ENCODE data around the gene MARS1.
"Not testable (repeated sequence)": the region's sequence is repeated elsewhere in the genome, so short reads cannot be mapped to it uniquely, and the experiment has no call there.

The MARS1 gene

DNA sequence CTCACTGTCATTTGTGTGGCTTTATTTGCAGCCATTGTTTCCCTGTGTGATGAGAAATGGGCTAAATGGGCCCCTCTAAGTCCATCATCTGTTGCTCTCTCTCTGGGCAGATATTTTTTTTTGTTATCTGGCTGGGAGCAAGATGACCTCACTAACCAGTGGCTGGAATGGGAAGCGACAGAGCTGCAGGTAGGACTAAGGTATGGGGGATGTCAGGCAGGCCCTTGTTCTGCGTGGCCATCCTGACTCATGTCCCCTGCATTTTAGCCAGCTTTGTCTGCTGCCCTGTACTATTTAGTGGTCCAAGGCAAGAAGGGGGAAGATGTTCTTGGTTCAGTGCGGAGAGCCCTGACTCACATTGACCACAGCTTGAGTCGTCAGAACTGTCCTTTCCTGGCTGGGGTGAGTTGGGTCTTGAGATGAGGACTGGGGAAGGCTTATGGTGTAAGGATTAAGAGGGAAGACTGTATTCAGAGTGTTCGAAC lies 1.3 kb downstream of the MARS1 start:
- FAIRE-seq: no peak
- no peak for DNase-seq (ENCODE audit: low spot score)

DNA sequence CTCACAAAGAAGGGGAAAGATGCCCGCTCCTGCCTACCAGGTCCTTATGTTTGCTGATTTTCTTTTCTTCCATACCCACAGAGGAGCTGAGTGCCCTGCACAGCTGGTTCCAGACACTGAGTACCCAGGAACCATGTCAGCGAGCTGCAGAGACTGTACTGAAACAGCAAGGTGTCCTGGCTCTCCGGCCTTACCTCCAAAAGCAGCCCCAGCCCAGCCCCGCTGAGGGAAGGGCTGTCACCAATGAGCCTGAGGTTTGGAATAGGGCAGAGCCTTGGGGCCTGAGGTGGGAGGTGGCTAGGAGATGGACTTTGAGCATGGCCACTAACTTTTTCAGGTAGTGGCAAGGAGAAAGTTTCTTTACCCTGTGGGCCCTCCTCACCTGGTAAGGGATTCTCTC lies 2.3 kb downstream of the MARS1 start:
- no peak for FAIRE-seq
- DNase-seq (ENCODE audit: low spot score): no peak

DNA sequence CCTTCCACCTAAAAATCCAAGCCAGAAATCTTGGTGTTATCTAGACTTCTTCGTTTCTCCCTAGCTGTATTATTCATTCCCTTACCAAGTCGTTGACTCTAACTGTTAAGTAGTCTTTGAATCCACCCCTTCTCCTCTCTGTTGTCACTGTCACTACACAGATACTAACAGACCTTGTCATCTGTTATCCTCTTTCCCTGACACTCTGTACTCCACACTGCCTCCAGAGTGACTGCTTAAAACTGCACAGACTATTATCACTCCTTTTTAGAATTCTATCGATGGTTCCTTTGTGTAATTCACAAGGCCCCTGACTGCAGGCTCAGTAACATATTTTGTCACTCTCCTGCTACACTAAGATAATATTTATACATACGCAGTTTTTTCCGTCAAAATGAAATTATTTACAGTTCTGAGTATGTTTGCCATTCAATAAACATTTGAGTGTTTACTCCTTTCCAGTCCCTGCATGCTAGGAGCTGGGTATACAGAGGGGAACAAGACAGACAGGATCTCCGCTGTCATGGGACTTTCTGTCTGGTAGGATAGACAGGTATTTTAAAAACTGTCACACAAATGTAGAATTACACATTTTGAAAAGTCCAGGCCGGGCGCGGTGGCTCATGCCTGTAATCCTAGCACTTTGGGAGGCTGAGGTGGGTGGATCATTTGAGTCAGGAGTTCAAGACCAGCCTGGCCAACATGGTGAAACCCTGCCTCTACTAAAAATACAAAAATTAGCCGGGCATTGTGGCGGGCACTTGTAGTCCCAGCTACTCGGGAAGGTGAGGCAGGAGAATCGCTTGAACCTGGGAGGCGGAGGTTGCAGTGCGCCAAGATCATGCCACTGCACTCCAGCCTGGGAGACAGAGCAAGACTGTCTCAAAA lies 3.8 kb downstream of the MARS1 start:
- DNase-seq (ENCODE audit: low spot score) (no peak), FAIRE-seq (no peak)

DNA sequence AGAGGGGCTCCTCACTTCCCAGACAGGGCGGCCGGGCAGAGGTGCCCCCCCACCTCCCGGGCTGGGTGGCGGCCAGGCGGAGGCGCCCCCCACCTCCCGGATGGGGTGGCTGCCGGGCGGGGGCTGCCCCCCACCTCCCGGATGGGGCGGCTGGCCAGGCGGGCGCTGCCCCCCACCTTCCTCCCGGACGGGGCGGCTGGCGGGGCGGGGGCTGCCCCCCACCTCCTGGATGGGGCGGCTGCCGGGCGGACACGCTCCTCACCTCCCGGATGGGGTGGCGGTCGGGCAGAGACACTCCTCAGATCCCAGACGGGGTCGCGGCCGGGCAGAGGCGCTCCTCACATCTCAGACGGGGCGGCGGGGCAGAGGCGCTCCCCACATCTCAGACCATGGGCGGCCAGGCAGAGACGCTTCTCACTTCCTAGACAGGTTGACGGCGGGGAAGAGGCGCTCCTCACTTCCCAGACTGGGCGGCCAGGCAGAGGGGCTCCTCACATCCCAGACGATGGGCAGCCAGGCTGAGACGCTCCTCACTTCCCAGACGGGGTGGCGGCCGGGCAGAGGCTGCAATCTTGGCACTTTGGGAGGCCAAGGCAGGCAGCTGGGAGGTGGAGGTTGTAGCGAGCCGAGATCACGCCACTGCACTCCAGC lies 7.3 kb downstream of the MARS1 start:
- FAIRE-seq; DNase-seq (ENCODE audit: low spot score): not testable (repeated sequence)

DNA sequence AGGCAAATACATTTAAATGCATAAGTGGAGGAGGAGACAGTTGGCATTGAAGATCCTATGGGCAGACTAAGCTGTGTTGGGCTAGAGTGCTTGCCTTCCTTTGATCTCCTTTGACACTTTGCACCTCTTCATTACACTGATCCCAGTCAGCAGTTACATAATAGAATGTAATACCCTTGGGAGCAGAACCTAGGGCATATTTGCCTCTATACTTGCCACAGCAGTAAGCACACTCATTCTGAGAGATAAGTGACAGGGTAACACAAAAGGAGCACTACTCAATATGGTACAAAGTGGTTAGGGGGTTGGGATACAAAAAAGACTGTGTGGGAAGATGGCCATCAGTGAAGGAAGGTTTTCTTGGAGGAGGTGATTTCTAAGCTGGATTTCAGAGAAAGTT lies 9.0 kb downstream of the MARS1 start:
- FAIRE-seq: no peak
- no peak for DNase-seq (ENCODE audit: low spot score)

DNA sequence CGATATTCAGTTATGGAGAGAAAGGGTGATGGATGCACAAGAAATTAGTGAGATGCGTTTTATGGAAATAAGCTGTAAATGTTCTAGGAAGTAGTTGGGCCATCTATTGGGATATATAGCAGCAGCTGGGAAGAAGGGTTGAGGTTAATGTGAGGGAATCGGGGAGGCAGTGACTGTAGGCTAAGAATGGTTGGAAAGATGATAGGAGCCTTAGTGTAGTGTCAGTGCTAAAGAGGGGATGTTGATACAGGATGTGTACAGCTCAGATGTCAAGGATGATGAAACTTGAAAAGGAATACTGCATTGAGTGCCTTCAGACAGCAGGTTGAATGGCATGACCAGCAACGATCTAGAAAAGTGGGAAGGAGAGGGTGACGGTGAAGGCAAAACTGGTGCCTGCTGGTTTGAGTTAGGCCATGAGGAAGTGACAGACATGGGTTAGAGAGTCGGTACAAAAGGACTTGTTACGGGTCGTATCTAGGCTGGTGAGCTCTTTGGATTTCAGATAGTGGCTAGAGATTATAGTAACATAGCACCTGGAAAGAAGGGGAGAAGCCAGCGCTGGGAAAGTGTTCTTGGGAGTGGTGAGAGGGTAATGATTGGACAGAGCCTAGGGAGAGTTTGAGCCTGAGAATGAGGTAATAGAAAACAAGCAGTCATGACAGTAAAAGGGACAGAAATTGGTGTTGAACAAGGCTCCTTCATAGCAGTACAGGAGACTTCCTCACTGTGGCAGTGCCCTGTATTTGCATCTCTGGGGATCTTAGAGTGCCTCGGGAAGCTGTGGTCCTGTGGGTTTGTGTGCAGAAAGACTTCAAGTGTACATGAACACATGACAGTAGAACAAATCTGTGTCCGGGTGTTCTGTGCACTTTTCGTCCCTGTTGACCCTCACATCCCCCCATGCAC lies 9.6 kb downstream of the MARS1 start:
- FAIRE-seq (no peak), DNase-seq (ENCODE audit: low spot score) (no peak)

DNA sequence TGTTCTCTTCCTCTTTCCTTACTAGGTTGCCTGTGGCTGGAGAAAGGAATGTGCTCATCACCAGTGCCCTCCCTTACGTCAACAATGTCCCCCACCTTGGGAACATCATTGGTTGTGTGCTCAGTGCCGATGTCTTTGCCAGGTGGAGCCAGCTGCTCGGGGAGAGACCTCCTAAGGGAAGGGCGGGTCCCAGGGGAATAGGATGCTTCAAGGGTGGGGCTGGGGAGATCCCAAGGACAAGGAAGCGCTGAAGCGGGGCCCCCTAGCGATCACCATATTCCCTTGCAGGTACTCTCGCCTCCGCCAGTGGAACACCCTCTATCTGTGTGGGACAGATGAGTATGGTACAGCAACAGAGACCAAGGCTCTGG lies 10.2 kb downstream of the MARS1 start:
- FAIRE-seq: no peak
- no peak for DNase-seq (ENCODE audit: low spot score)

DNA sequence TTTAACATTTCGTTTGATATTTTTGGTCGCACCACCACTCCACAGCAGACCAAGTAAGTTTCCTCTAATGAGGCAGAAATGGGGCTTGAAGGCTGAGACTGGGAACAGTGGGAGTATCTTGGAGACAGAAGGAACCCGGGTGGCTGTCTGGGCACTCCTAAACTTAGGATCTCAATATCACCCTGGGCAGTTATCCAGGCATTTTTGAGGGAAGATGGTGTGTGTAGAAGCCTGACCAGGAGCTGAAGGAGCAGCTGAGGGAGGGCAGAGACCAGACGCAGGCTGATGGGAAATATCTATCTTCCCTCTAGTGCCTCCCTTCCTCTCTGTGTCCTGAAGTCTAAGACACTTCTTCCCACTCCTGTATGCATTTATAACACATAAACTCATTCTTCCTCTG lies 10.7 kb downstream of the MARS1 start:
- FAIRE-seq: no peak
- DNase-seq (ENCODE audit: low spot score): no peak

DNA sequence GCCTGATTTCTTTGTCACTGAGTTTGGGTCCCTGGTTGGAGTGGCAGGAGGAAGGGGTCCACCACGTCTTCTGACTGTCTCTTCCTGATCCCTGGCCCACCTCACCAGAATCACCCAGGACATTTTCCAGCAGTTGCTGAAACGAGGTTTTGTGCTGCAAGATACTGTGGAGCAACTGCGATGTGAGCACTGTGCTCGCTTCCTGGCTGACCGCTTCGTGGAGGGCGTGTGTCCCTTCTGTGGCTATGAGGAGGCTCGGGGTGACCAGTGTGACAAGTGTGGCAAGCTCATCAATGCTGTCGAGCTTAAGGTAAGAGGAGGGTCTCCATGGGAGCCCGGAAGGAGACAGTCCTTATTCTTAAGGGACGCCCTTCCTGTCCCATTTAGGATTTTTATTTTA lies 12.3 kb downstream of the MARS1 start:
- no peak for FAIRE-seq

DNA sequence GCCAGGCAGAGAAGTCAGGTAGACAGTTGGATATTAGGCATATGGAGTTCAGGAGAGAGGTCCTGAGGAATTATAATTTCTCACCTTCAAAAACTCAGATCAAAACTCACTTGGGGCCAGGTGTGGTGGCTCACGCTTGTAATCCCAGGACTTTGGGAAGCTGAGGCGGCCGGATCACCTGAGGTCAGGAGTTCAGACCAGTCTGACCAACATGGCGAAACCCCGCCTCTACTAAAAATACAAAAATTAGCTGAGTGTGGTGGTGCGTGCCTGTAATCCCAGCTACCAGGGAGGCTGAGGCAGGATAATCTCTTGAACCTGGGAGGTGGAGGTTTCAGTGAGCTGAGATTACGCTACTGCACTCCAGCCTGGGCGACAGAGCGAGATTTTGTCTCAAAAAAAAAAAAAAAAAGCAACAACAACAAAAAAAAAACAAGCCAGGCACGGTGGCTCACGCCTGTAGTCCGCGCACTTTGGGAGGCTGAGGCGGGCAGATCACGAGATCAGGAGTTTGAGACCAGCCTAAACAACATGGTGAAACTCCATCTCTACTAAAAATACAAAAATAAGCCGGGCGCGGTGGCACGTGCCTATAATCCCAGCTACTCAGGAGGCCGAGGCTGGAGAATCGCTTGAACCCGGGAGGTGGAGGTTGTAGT lies 14.6 kb downstream of the MARS1 start:
- DNase-seq (ENCODE audit: low spot score); FAIRE-seq: not testable (repeated sequence)

More for the DNA sequence above, 12.3 kb downstream of the MARS1 start:
- no peak for DNase-seq (ENCODE audit: low spot score)

DNA sequence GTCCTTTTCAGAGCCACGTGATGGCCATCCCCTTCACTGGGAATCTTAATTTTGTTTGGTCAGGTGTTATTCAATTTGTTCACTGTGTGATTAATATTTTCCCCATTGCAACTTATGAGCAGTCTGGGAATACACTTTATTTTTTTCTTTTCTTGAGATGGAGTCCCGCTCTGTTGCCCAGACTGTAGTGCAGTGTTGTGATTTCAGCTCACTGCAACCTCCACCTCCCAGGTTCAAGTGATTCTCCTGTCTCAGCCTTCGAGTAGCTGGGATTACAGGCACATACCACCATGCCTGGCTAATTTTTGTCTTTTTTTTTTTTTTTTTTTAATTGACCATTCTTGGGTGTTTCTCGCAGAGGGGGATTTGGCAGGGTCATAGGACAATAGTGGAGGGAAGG lies 18.7 kb downstream of the MARS1 start:
- FAIRE-seq: not testable (repeated sequence)

DNA sequence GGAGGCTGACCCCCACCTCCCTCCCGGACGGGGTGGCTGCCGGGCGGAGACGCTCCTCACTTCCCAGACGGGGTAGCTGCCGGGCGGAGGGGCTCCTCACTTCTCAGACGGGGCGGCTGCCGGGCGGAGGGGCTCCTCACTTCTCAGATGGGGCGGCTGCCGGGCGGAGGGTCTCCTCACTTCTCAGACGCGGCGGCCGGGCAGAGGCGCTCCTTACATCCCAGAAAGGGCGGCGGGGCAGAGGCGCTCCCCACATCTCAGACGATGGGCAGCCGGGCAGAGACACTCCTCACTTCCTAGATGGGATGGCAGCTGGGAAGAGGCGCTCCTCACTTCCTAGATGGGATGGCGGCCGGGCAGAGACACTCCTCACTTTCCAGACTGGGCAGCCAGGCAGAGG lies 19.9 kb downstream of the MARS1 start:
- not testable (repeated sequence) for DNase-seq (ENCODE audit: low spot score); FAIRE-seq

More for the DNA sequence above, 18.7 kb downstream of the MARS1 start:
- DNase-seq (ENCODE audit: low spot score): not testable (repeated sequence)

DNA sequence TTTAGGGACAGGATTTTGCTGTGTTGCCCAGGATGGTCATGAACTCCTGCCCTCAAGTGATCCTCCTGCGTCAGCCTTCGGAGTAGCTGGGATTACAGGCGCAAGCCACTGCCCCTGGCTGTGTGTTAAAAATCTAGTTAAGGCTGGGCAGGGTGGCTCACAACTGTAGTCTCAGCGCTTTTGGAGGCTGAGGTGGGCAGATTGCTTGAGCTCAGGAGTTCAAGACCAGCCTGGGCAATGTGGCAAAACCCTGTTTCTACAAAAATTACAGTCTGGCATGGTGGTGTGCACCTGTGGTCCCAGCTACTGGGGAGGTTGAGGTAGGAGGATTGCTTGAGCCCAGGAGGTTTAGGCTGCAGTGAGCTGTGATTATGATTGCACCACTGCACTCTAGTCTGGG lies 23.3 kb downstream of the MARS1 start:
- no peak for FAIRE-seq

DNA sequence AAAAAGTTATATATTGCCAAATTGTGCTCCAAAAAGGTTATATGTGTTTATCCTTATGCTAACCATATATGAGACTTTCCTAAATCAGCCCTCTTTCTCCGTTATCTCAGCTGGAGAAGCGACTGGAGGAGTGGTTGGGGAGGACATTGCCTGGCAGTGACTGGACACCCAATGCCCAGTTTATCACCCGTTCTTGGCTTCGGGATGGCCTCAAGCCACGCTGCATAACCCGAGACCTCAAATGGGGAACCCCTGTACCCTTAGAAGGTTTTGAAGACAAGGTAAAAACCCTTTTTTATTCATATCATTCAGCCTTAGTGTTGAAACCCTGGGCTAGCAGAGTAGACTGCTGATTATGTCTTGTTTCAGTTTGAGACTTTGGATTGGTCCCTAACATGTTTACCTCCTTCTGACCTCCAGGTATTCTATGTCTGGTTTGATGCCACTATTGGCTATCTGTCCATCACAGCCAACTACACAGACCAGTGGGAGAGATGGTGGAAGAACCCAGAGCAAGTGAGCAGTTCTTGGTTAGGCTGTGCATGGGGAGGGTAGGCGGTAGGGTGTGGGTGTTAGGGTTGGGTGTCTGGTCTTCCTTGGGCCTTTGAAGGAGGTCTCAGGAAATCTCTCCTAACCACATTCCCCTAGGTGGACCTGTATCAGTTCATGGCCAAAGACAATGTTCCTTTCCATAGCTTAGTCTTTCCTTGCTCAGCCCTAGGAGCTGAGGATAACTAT lies 23.9 kb downstream of the MARS1 start:
- no peak for DNase-seq (ENCODE audit: low spot score)
- FAIRE-seq: no peak

More for the DNA sequence above, 23.3 kb downstream of the MARS1 start:
- no peak for DNase-seq (ENCODE audit: low spot score)

DNA sequence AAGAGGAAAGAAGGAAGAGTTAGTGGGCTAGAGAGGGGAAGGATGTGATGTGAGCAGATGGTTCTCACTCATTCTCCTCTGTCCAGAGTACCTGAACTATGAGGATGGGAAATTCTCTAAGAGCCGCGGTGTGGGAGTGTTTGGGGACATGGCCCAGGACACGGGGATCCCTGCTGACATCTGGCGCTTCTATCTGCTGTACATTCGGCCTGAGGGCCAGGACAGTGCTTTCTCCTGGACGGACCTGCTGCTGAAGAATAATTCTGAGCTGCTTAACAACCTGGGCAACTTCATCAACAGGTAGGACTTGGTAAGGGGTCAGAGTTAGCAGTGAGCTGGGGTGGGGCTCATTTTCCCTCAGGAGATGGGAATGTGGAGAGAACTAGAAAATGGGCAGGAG lies 24.8 kb downstream of the MARS1 start:
- DNase-seq (ENCODE audit: low spot score): no peak
- FAIRE-seq: no peak

DNA sequence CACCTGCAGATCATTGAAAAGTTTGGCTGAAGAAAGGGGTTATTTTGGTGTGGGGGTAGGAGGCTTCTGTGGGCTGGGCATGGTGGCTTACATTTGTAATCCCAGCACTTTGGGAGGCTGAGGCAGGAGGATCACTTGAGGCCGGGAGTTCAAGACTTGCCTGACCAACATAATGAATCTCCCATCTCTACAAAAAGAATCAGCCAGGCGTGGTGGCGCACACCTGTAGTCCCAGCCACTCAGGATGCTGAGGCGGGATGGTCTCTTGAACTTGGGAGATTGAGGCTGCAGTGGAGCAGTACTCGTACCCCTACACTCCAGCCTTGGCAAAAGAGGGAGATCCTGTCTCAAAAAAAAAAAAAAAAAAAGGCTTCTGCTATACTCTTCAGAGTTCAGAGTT lies 25.4 kb downstream of the MARS1 start:
- no peak for DNase-seq (ENCODE audit: low spot score)
- no peak for FAIRE-seq

DNA sequence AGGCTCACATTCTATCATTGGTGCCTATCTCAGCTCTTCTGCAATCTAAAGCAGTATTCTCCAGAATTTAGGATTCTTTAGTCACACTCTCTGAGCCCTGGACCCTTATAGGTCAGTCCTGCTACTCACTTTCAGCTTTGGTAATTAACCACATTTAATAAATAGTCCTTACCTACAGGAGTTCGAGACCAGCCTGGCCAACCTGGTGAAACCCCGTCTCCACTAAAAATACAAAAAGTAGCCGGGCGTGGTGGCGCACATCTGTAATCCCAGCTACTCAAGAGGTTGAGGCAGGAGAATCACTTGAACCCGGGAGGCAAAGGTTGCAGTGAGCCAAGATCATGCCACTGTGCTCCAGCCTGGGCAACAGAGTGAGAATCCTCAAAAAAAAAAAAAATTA lies 25.8 kb downstream of the MARS1 start:
- not testable (repeated sequence) for FAIRE-seq

DNA sequence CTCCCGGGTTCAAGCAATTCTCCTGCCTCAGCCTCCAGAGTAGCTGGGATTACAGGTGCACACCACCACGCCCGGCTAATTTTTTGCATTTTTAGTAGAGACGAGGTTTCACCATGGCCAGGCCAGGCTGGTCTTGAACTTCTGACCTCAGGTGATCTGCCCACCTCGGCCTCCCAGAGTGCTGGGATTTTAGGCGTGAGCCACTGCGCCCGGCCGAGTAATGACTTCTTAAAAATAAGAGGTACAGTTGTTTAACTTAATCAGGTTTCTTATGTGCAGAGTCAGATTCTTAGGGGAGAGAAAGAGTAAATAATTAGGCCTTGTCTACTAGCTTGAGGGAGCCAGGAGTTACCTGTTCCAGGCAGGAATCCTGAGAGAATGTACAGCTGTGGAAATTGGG lies 26.4 kb downstream of the MARS1 start:
- not testable (repeated sequence) for FAIRE-seq; DNase-seq (ENCODE audit: low spot score)

More for the DNA sequence above, 25.8 kb downstream of the MARS1 start:
- DNase-seq (ENCODE audit: low spot score): not testable (repeated sequence)

DNA sequence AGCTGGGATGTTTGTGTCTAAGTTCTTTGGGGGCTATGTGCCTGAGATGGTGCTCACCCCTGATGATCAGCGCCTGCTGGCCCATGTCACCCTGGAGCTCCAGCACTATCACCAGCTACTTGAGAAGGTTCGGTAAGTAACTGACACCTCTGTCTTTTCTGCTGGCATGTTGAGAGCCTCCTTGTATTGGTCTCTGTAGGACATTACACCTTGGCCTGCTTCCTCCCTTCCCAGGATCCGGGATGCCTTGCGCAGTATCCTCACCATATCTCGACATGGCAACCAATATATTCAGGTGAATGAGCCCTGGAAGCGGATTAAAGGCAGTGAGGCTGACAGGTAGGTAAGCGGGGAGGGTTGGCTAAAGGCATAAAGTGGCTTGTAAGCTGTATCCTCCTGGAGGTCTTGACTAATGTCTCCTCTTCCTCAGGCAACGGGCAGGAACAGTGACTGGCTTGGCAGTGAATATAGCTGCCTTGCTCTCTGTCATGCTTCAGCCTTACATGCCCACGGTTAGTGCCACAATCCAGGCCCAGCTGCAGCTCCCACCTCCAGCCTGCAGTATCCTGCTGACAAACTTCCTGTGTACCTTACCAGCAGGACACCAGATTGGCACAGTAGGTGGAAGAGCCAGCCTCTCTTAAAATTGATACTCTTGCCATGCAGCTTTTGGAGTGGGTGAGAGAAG lies 27.0 kb downstream of the MARS1 start:
- no peak for DNase-seq (ENCODE audit: low spot score)
- FAIRE-seq: no peak
